ENCODE measurements around the gene KBTBD12. TPM values are rescaled to one million over a fixed set of nuclear protein-coding genes. Genes with fewer than 3 reads are reported as not detected.

The KBTBD12 gene
- total and polyA plus RNA-seq, 2 of the 13 experiments (the other 11 are each of a cell fraction or from before 2014, with no cell fraction given) = not detected

GRCh38 chr3:127888156-127888555, 26.9 kb upstream of the KBTBD12 start:
- ATAC-seq = no peak
- in situ Hi-C loops (cut with HindIII; ENCODE audit: extremely low pct_ligation_motif_present, low pct_unique_long_range_greater_than_20kb) = no loop called here
- no peaks in the 10 kb centered on the region for H3K36me3 ChIP-seq (replicated peaks in 1 of 2; ENCODE audit: control insufficient read depth in 1 of 2, insufficient read depth in 2 of 2, low read length in 2 of 2)
- no peaks in the 10 kb centered on the region for H3K9me3 ChIP-seq (ENCODE audit: low read length)
- no peak overlapping the region for H3K27ac ChIP-seq (ENCODE audit: extremely low read length, insufficient read depth, low read length)
- H3K4me1 ChIP-seq (ENCODE audit: insufficient read depth, low read length) = no peaks in the 10 kb centered on the region
- H3K9ac ChIP-seq (ENCODE audit: insufficient read depth, low read depth, low read length) = no peak overlapping the region
- intact Hi-C loops (cut with micrococcal nuclease; ENCODE audit: unreplicated experiment) = no loop called here
- DNase-seq (ENCODE audit: low spot score) = no peak
- BruUV-seq (replicated peaks) = no TSS peak
- 7% methylated on average over 3 of the region's 4 CpGs for WGBS (ENCODE audit: low lambda C conversion rate)
- H3K79me2 ChIP-seq (ENCODE audit: insufficient read depth, low read length) = no peaks in the 10 kb centered on the region
- no peaks in the 10 kb centered on the region for H4K20me1 ChIP-seq (ENCODE audit: insufficient read depth, low read length)
- H3K27me3 ChIP-seq (ENCODE audit: control insufficient read depth in 1 of 2, insufficient read depth in 2 of 2, low read length in 2 of 2) = peaks cover 4 to 40% of the 10 kb centered on the region in 2 experiments; a peak in 4 of 5 replicates
- ChIA-PET CTCF (ENCODE audit: low intra/inter-chr PET ratio, low total read pairs) (no interaction called here), POLR2A (no interaction called here)
- H3K4me3 ChIP-seq (replicated peaks in 1 of 3; ENCODE audit: insufficient read depth in 1 of 3, low read depth in 2 of 3, low read length in 3 of 3) = no peak overlapping the region
- FAIRE-seq = no peak
- no peak overlapping the region for H3K4me2 ChIP-seq (ENCODE audit: low read depth, low read length)
- H2AFZ ChIP-seq (ENCODE audit: low read length) = no peak overlapping the region
- TF ChIP-seq ZNF547 (CRISPR knock-in tag; IDR thresholded peaks at IDR 0.05) (no peak), BATF2 (CRISPR knock-in tag; IDR thresholded peaks at IDR 0.05) (no peak), MBNL3 (CRISPR knock-in tag; conservative IDR thresholded peaks at IDR 0.05) (no peak), CBX5 (CRISPR knock-in tag; IDR thresholded peaks at IDR 0.05; ENCODE audit: borderline replicate concordance) (no peak), IRX3 (CRISPR knock-in tag; IDR thresholded peaks at IDR 0.05; ENCODE audit: borderline replicate concordance, low read depth) (no peak), ZNF619 (CRISPR knock-in tag; IDR thresholded peaks at IDR 0.05) (no peak), THAP8 (CRISPR knock-in tag; IDR thresholded peaks at IDR 0.05; ENCODE audit: borderline replicate concordance) (no peak), ARNT2 (CRISPR knock-in tag; IDR thresholded peaks at IDR 0.05; ENCODE audit: low read depth) (no peak), TBX3 (IDR thresholded peaks at IDR 0.05; ENCODE audit: borderline replicate concordance) (no peak), MLX (CRISPR knock-in tag; IDR thresholded peaks at IDR 0.05) (no peak), ZNF543 (CRISPR knock-in tag; IDR thresholded peaks at IDR 0.05) (no peak), HMGXB4 (CRISPR knock-in tag; IDR thresholded peaks at IDR 0.05; ENCODE audit: borderline replicate concordance in 1 of 2, low read depth in 1 of 2) (no peak), ZBTB7B (CRISPR knock-in tag; IDR thresholded peaks at IDR 0.05) (no peak), FOXK1 (CRISPR knock-in tag; IDR thresholded peaks at IDR 0.05; ENCODE audit: borderline replicate concordance, low read depth) (no peak), PRPF4 (IDR thresholded peaks at IDR 0.05; ENCODE audit: low read depth, low read length, poor library complexity, severe bottlenecking) (no peak), MATR3 (CRISPR knock-in tag; IDR thresholded peaks at IDR 0.05) (no peak), ZNF609 (CRISPR knock-in tag; IDR thresholded peaks at IDR 0.05; ENCODE audit: borderline replicate concordance) (no peak)

Measured in HepG2 (cell line).